Panc1 (cell line): ENCODE data around the gene SYNGR4.

Source experiments
- POLR2AphosphoS5 ChIP-seq: IDR thresholded peaks from 2 replicates; pipeline ENCODE4 v1.6.1; 2012; ENCODE audit warnings: mild to moderate bottlenecking, low read depth, low read length, moderate library complexity
- TF ChIP-seq, protein P1 (sequence below): fragments of 450-650 bp; IDR thresholded peaks from 2 replicates; pipeline ENCODE4 v1.5.1; 2017; ENCODE audit warnings: mild to moderate bottlenecking
- TF ChIP-seq, protein P2 (sequence below), 2 experiments: IDR thresholded peaks; 2 replicates each; pipeline ENCODE4 v1.6.1; 2011 to 2012; ENCODE audit warnings: low read depth in 2 of 2, control low read depth in 1 of 2, low read length in 1 of 2, mild to moderate bottlenecking in 1 of 2, moderate library complexity in 1 of 2; ENCODE audit not compliant: insufficient read depth in 1 of 2

GRCh38 chr19:48371367-48371766 lies 7.2 kb downstream of the SYNGR4 start:
- TF ChIP-seq, protein P1, sequence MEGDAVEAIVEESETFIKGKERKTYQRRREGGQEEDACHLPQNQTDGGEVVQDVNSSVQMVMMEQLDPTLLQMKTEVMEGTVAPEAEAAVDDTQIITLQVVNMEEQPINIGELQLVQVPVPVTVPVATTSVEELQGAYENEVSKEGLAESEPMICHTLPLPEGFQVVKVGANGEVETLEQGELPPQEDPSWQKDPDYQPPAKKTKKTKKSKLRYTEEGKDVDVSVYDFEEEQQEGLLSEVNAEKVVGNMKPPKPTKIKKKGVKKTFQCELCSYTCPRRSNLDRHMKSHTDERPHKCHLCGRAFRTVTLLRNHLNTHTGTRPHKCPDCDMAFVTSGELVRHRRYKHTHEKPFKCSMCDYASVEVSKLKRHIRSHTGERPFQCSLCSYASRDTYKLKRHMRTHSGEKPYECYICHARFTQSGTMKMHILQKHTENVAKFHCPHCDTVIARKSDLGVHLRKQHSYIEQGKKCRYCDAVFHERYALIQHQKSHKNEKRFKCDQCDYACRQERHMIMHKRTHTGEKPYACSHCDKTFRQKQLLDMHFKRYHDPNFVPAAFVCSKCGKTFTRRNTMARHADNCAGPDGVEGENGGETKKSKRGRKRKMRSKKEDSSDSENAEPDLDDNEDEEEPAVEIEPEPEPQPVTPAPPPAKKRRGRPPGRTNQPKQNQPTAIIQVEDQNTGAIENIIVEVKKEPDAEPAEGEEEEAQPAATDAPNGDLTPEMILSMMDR: no peak
- TF ChIP-seq, protein P2, sequence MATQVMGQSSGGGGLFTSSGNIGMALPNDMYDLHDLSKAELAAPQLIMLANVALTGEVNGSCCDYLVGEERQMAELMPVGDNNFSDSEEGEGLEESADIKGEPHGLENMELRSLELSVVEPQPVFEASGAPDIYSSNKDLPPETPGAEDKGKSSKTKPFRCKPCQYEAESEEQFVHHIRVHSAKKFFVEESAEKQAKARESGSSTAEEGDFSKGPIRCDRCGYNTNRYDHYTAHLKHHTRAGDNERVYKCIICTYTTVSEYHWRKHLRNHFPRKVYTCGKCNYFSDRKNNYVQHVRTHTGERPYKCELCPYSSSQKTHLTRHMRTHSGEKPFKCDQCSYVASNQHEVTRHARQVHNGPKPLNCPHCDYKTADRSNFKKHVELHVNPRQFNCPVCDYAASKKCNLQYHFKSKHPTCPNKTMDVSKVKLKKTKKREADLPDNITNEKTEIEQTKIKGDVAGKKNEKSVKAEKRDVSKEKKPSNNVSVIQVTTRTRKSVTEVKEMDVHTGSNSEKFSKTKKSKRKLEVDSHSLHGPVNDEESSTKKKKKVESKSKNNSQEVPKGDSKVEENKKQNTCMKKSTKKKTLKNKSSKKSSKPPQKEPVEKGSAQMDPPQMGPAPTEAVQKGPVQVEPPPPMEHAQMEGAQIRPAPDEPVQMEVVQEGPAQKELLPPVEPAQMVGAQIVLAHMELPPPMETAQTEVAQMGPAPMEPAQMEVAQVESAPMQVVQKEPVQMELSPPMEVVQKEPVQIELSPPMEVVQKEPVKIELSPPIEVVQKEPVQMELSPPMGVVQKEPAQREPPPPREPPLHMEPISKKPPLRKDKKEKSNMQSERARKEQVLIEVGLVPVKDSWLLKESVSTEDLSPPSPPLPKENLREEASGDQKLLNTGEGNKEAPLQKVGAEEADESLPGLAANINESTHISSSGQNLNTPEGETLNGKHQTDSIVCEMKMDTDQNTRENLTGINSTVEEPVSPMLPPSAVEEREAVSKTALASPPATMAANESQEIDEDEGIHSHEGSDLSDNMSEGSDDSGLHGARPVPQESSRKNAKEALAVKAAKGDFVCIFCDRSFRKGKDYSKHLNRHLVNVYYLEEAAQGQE (IDR thresholded peaks at IDR 0.05; ENCODE audit: insufficient read depth in 1 of 2, low read depth in 2 of 2, low read length in 1 of 2): no peak
- no peak for TF ChIP-seq POLR2AphosphoS5
